ENCODE data around the gene ELL2. TPM values are rescaled to one million over a fixed set of nuclear protein-coding genes. Genes with fewer than 3 reads are reported as not detected.
"Not testable (repeated sequence)": the region's sequence is repeated elsewhere in the genome, so short reads cannot be mapped to it uniquely, and the experiment has no call there.

The ELL2 gene
- total RNA-seq, 1 experiment from 2014 or later, result 24.4 TPM

- TF ChIP-seq, protein P1, sequence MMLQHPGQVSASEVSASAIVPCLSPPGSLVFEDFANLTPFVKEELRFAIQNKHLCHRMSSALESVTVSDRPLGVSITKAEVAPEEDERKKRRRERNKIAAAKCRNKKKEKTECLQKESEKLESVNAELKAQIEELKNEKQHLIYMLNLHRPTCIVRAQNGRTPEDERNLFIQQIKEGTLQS (CRISPR knock-in tag; conservative IDR thresholded peaks at IDR 0.05), result no peak
- TF ChIP-seq ATF6 (CRISPR knock-in tag; IDR thresholded peaks at IDR 0.05), result no peak
- no peak for TF ChIP-seq NFATC4 (CRISPR knock-in tag; IDR thresholded peaks at IDR 0.05)
- no peak for TF ChIP-seq ESRRA (CRISPR knock-in tag; IDR thresholded peaks at IDR 0.05; ENCODE audit: borderline replicate concordance)
- TF ChIP-seq, protein P2, sequence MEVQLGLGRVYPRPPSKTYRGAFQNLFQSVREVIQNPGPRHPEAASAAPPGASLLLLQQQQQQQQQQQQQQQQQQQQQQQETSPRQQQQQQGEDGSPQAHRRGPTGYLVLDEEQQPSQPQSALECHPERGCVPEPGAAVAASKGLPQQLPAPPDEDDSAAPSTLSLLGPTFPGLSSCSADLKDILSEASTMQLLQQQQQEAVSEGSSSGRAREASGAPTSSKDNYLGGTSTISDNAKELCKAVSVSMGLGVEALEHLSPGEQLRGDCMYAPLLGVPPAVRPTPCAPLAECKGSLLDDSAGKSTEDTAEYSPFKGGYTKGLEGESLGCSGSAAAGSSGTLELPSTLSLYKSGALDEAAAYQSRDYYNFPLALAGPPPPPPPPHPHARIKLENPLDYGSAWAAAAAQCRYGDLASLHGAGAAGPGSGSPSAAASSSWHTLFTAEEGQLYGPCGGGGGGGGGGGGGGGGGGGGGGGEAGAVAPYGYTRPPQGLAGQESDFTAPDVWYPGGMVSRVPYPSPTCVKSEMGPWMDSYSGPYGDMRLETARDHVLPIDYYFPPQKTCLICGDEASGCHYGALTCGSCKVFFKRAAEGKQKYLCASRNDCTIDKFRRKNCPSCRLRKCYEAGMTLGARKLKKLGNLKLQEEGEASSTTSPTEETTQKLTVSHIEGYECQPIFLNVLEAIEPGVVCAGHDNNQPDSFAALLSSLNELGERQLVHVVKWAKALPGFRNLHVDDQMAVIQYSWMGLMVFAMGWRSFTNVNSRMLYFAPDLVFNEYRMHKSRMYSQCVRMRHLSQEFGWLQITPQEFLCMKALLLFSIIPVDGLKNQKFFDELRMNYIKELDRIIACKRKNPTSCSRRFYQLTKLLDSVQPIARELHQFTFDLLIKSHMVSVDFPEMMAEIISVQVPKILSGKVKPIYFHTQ (CRISPR knock-in tag; IDR thresholded peaks at IDR 0.05), result no peak
- TF ChIP-seq FOXP4 (CRISPR knock-in tag; IDR thresholded peaks at IDR 0.05), result no peak
- no peak for TF ChIP-seq ZBTB21 (CRISPR knock-in tag; IDR thresholded peaks at IDR 0.05; ENCODE audit: borderline replicate concordance)
- TF ChIP-seq SMAD3 (CRISPR knock-in tag; IDR thresholded peaks at IDR 0.05; ENCODE audit: borderline replicate concordance), result no peak
- TF ChIP-seq, protein P3, sequence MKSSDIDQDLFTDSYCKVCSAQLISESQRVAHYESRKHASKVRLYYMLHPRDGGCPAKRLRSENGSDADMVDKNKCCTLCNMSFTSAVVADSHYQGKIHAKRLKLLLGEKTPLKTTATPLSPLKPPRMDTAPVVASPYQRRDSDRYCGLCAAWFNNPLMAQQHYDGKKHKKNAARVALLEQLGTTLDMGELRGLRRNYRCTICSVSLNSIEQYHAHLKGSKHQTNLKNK (CRISPR knock-in tag; IDR thresholded peaks at IDR 0.05), result no peak
- TF ChIP-seq, protein P4, sequence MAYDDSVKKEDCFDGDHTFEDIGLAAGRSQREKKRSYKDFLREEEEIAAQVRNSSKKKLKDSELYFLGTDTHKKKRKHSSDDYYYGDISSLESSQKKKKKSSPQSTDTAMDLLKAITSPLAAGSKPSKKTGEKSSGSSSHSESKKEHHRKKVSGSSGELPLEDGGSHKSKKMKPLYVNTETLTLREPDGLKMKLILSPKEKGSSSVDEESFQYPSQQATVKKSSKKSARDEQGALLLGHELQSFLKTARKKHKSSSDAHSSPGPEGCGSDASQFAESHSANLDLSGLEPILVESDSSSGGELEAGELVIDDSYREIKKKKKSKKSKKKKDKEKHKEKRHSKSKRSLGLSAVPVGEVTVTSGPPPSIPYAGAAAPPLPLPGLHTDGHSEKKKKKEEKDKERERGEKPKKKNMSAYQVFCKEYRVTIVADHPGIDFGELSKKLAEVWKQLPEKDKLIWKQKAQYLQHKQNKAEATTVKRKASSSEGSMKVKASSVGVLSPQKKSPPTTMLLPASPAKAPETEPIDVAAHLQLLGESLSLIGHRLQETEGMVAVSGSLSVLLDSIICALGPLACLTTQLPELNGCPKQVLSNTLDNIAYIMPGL (CRISPR knock-in tag; IDR thresholded peaks at IDR 0.05), result no peak
- no peak for TF ChIP-seq ZNF232 (CRISPR knock-in tag; IDR thresholded peaks at IDR 0.05)
- Mint-ChIP-seq H3K27ac (no peak overlapping the region), H3K9me3 (peaks cover 10% of the 10 kb centered on the region), H3K36me3 (no peaks in the 10 kb centered on the region), H3K4me3 (no peak overlapping the region), H3K27me3 (ENCODE audit: low read depth) (no peaks in the 10 kb centered on the region), H3K4me1 (0 out of 2 replicates have a peak, but pooled peaks cover 5% of the 10 kb centered on the region)
- DNase-seq (ENCODE audit: low spot score), result no peak
- CTCF ChIA-PET, result interaction anchor here (1.1 kb wide), 1 partner anchor 466 kb away, joined by 3 read pairs; no protein-coding TSS in a partner anchor
- ATAC-seq, result no peak
- POLR2A ChIA-PET, result no interaction called here
Measured at GRCh38 chr5:95870105-95870672, 91.5 kb downstream of the ELL2 start.

GRCh38 chr5:95869173-95869855, 92.3 kb downstream of the ELL2 start:
- ATAC-seq; POLR2A ChIA-PET; H3K27me3 Mint-ChIP-seq (ENCODE audit: low read depth); H3K27ac Mint-ChIP-seq; DNase-seq (ENCODE audit: low spot score); H3K9me3 Mint-ChIP-seq; H3K36me3 Mint-ChIP-seq; H3K4me1 Mint-ChIP-seq; H3K4me3 Mint-ChIP-seq: not testable (repeated sequence)
- CTCF ChIA-PET, result interaction anchor here (1.1 kb wide), 1 partner anchor 467 kb away, joined by 3 read pairs; no protein-coding TSS in a partner anchor
